H1 (cell line): Measurements from ENCODE around the gene CARD11. TPM values are rescaled to one million over a fixed set of nuclear protein-coding genes. Genes with fewer than 3 reads are reported as not detected.

ENCODE experiments used
- CTCF ChIA-PET: fragments of 300-600 bp; sonication (Branson Sonifier 250); formaldehyde crosslinking; loops from one replicate; lab custom pipeline; 2021; ENCODE audit not compliant: partially characterized antibody; lab: Charles Lee
- POLR2A ChIA-PET: fragments of 300-600 bp; sonication (Branson Sonifier 250); formaldehyde crosslinking; loops from one replicate; lab custom pipeline; 2021; ENCODE audit warnings: inconsistent platforms; ENCODE audit not compliant: partially characterized antibody; lab: Charles Lee
- DNase-seq, 2 experiments: peaks; one replicate each; pipeline versions ENCODE4 v3.0.0 to v3.0.0-alpha.2; 2010 to 2022; ENCODE audit warnings: low spot score in 2 of 2, low read depth in 1 of 2, mixed read lengths in 1 of 2
- FAIRE-seq: peaks from 2 replicates; lab custom pipeline; 2011; peaks lifted over from hg19 to GRCh38; lab: Jason Lieb, UNC
- H2AFZ ChIP-seq: 2 replicates; pipeline ENCODE4 v1.8.1; 2012; ENCODE audit warnings: low read length, inconsistent platforms
- H2AK5ac ChIP-seq: 2 replicates; pipeline ENCODE4 v1.6.1; 2013; ENCODE audit warnings: low read depth, low read length
- H2BK120ac ChIP-seq: replicated peaks from 2 replicates; pipeline ENCODE3; 2013; ENCODE audit warnings: low read depth, low read length, inconsistent platforms
- H2BK12ac ChIP-seq: 2 replicates; pipeline ENCODE4 v1.6.1; 2013; ENCODE audit warnings: low read depth, low read length
- H2BK15ac ChIP-seq: 2 replicates; pipeline ENCODE4 v1.6.1; 2013; ENCODE audit warnings: low read length
- H2BK20ac ChIP-seq: 2 replicates; pipeline ENCODE4 v1.6.1; 2013; ENCODE audit warnings: low read length
- H2BK5ac ChIP-seq: 2 replicates; pipeline ENCODE4 v1.6.1; 2013; ENCODE audit warnings: low read depth, low read length
- H3K14ac ChIP-seq: 2 replicates; pipeline ENCODE4 v1.6.1; 2013; ENCODE audit warnings: inconsistent platforms; ENCODE audit not compliant: insufficient read length
- H3K18ac ChIP-seq: 2 replicates; pipeline ENCODE4 v1.6.1; 2013; ENCODE audit warnings: low read length; ENCODE audit errors: extremely low read depth
- H3K23ac ChIP-seq: 2 replicates; pipeline ENCODE4 v1.6.1; 2013; ENCODE audit warnings: inconsistent platforms; ENCODE audit not compliant: insufficient read length
- H3K23me2 ChIP-seq: 2 replicates; pipeline ENCODE4 v1.6.1; 2013; ENCODE audit warnings: low read depth, low read length
- H3K27ac ChIP-seq: 2 replicates; pipeline ENCODE4 v1.6.1; 2011; ENCODE audit warnings: low read depth, low read length, inconsistent platforms
- H3K27me3 ChIP-seq, 4 experiments: replicated peaks in 1 of 4; 1 replicate in 1 of 4; 2 replicates in 3 of 4; pipeline versions ENCODE4 v1.6.1 to v1.8.1; 2011 to 2013; ENCODE audit warnings: low read length in 3 of 4, mild to moderate bottlenecking in 3 of 4, inconsistent platforms in 2 of 4, mixed read lengths in 2 of 4, moderate library complexity in 1 of 4; ENCODE audit not compliant: control insufficient read depth in 3 of 4, insufficient read depth in 3 of 4; ENCODE audit errors: extremely low read depth in 1 of 4
- H3K36me3 ChIP-seq, 4 experiments: 2 replicates each; pipeline versions ENCODE4 v1.6.1 to v1.8.1; 2011 to 2013; ENCODE audit warnings: mild to moderate bottlenecking in 4 of 4, low read length in 3 of 4, moderate library complexity in 2 of 4, control low read depth in 1 of 4, inconsistent platforms in 1 of 4; ENCODE audit not compliant: insufficient read depth in 4 of 4, control insufficient read depth in 2 of 4
- H3K4ac ChIP-seq: replicated peaks from 2 replicates; pipeline ENCODE3; 2013; ENCODE audit warnings: low read length, low read depth, mixed read lengths, inconsistent platforms; ENCODE audit not compliant: insufficient read length
- H3K4me1 ChIP-seq, 4 experiments: replicated peaks in 1 of 4; 1 replicate in 1 of 4; 2 replicates in 3 of 4; pipeline versions ENCODE4 v1.6.1 to v1.8.1; 2011 to 2013; ENCODE audit warnings: low read length in 3 of 4, inconsistent platforms in 2 of 4, mixed read lengths in 1 of 4; ENCODE audit not compliant: insufficient read depth in 4 of 4, control insufficient read depth in 3 of 4
- H3K4me2 ChIP-seq, 2 experiments: 2 replicates each; pipeline versions ENCODE4 v1.6.1 to v1.8.1; 2011 to 2013; ENCODE audit warnings: low read depth in 2 of 2, low read length in 2 of 2, control low read depth in 1 of 2, inconsistent platforms in 1 of 2, mild to moderate bottlenecking in 1 of 2; ENCODE audit not compliant: insufficient read depth in 1 of 2
- H3K4me3 ChIP-seq, 4 experiments: fragments of 200-600, 300-600 bp in 1 of 4; sonication (generic), shearing (Covaris generic), sonication (Bioruptor Twin) in 1 of 4; 2 replicates each; pipeline versions ENCODE4 v1.5.1 to v1.8.1; 2011 to 2016; ENCODE audit warnings: low read length in 4 of 4, low read depth in 3 of 4, control low read depth in 2 of 4, inconsistent platforms in 2 of 4, mild to moderate bottlenecking in 2 of 4, mixed read lengths in 1 of 4, moderate library complexity in 1 of 4; ENCODE audit not compliant: insufficient read depth in 2 of 4; ENCODE audit errors: extremely low read depth in 1 of 4
- H3K56ac ChIP-seq: replicated peaks from 2 replicates; pipeline ENCODE3; 2013; ENCODE audit warnings: low read depth, mild to moderate bottlenecking, mixed read lengths, low read length, inconsistent platforms; ENCODE audit not compliant: insufficient read length
- H3K79me1 ChIP-seq: 2 replicates; pipeline ENCODE4 v1.6.1; 2013; ENCODE audit warnings: low read depth, low read length, control low read depth
- H3K79me2 ChIP-seq, 2 experiments: 2 replicates each; pipeline versions ENCODE4 v1.6.1 to v1.8.1; 2012 to 2013; ENCODE audit warnings: low read length in 2 of 2, mild to moderate bottlenecking in 2 of 2, inconsistent platforms in 1 of 2; ENCODE audit not compliant: insufficient read depth in 2 of 2, control insufficient read depth in 1 of 2
- H3K9ac ChIP-seq, 4 experiments: replicated peaks in 1 of 4; 1 replicate in 1 of 4; 2 replicates in 3 of 4; pipeline versions ENCODE4 v1.6.1 to v1.8.1; 2011 to 2013; ENCODE audit warnings: low read depth in 3 of 4, low read length in 3 of 4, control low read depth in 2 of 4, mild to moderate bottlenecking in 2 of 4, moderate library complexity in 2 of 4, inconsistent platforms in 1 of 4; ENCODE audit errors: extremely low read depth in 1 of 4
- H3K9me3 ChIP-seq, 2 experiments: 2 replicates each; pipeline versions ENCODE4 v1.6.1 to v1.8.1; 2012 to 2013; ENCODE audit warnings: mild to moderate bottlenecking in 2 of 2, moderate library complexity in 2 of 2, control low read depth in 1 of 2, inconsistent platforms in 1 of 2, low read depth in 1 of 2, low read length in 1 of 2, mixed read lengths in 1 of 2; ENCODE audit not compliant: insufficient read depth in 2 of 2
- H4K20me1 ChIP-seq, 2 experiments: replicated peaks in 1 of 2; 2 replicates each; pipeline versions ENCODE3 to v1.8.1; 2011 to 2013; ENCODE audit warnings: inconsistent platforms in 2 of 2, low read length in 2 of 2, mild to moderate bottlenecking in 1 of 2; ENCODE audit not compliant: insufficient read depth in 2 of 2, control insufficient read depth in 1 of 2
- H4K5ac ChIP-seq: 2 replicates; pipeline ENCODE4 v1.6.1; 2013; ENCODE audit warnings: low read length, low read depth, mixed read lengths, inconsistent platforms; ENCODE audit not compliant: insufficient read length
- H4K8ac ChIP-seq: 2 replicates; pipeline ENCODE4 v1.8.0; 2013; ENCODE audit warnings: mild to moderate bottlenecking, moderate library complexity, low read length, inconsistent platforms; ENCODE audit not compliant: insufficient read depth; ENCODE audit errors: extremely low read depth
- H4K91ac ChIP-seq: replicated peaks from 2 replicates; pipeline ENCODE3; 2013; ENCODE audit warnings: low read length, mixed read lengths, inconsistent platforms; ENCODE audit not compliant: insufficient read length
- CHD2 ChIP-seq: IDR thresholded peaks from 2 replicates; pipeline ENCODE4 v1.6.1; 2012; ENCODE audit warnings: low read length, improper control_type of control experiment
- KDM1A ChIP-seq: fragments of 200-600, 300-600 bp; sonication (generic); IDR thresholded peaks from 2 replicates; pipeline ENCODE4 v1.7.1; 2016; ENCODE audit warnings: mild to moderate bottlenecking, low read length, borderline replicate concordance
- SP1 ChIP-seq: IDR thresholded peaks from 2 replicates; pipeline ENCODE4 v1.6.1; 2011; ENCODE audit warnings: low read depth, low read length
- TCF12 ChIP-seq: IDR thresholded peaks from 2 replicates; pipeline ENCODE4 v1.6.1; 2011; ENCODE audit warnings: low read depth, mild to moderate bottlenecking, low read length
- WGBS, 2 experiments: shearing (Covaris generic) in 1 of 2; methylation state at CpG; one replicate each; pipeline versions ENCODE4 v1.1.6 to v1.1.7; 2013 to 2015; ENCODE audit warnings: low lambda C conversion rate in 2 of 2, mixed read lengths in 2 of 2, inconsistent platforms in 1 of 2, low coverage in 1 of 2, missing lambda C conversion rate in 1 of 2; ENCODE audit not compliant: insufficient replicate concordance in 2 of 2, insufficient coverage in 1 of 2, insufficient read length in 1 of 2; ENCODE audit errors: extremely low coverage in 1 of 2, missing lambda C conversion rate in 1 of 2; 5-methylcytosine and 5-hydroxymethylcytosine counted together
- polyA plus RNA-seq, 7 experiments: library from polyadenylated mRNA; depleted of rRNA in 3 of 7; stranded (reverse) in 5 of 7; unstranded in 2 of 7; fragments of >200 nt in 5 of 7; fragments of 200-250 nt in 2 of 7; gene quantifications; 1 replicate in 5 of 7; 2 replicates in 1 of 7; 4 replicates in 1 of 7; pipeline versions ENCODE4 v1.2.1 to v1.2.3, GENCODE V29; 2011 to 2013; ENCODE audit warnings: missing spikeins in 2 of 7, mixed read lengths in 2 of 7
- total RNA-seq: library from RNA; stranded (reverse); fragmentation: NEBNext Ultra II Directional; extraction: Animal tissue kit (Norgen Biotek cat#: 25700); gene quantifications from 2 replicates; pipeline ENCODE4 v1.2.1, GENCODE V29; 2021

The CARD11 gene
- total and polyA plus RNA-seq, 2 of the 8 experiments (the other 6 are each of a cell fraction or from before 2014, with no cell fraction given): 12.6 to 29.8 TPM

DNA sequence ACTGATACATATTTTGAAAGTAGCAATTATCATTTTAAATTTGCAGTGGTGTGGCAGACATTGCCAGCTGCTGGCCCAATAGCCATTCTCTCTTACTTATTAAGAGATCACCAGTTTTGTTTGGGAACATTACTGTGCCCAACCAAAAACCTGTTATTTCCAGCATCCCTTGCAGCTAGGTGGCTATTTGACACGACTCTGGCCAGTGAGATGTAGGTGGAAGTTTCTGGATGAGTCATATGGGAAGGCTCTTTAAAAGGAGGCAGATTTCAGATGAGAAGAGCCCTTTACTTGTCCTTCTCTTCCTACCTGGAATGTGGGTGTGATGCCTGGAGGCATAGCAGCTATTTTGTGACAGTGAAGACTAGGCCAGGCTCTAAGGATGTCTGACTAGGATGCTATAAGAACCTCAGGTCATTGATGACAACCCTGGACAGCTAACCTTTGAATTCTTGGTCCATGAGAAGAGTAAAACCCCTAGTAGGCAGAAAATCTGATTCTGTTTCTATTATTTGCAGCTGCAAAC is 77.9 kb downstream of the CARD11 start:
- no peak overlapping the region for H3K9ac ChIP-seq

More for the DNA sequence above, 77.9 kb downstream of the CARD11 start:
- H3K23me2 ChIP-seq: peaks cover 16% of the 10 kb centered on the region
- H3K18ac ChIP-seq: no peak overlapping the region
- H2BK20ac ChIP-seq: no peak overlapping the region
- no peak overlapping the region for H3K4me3 ChIP-seq
- no peak overlapping the region for H3K14ac ChIP-seq
- peaks cover 6 to 9% of the 10 kb centered on the region in 2 experiments for H3K9me3 ChIP-seq
- no peak overlapping the region for H2BK5ac ChIP-seq
- H2AFZ ChIP-seq: no peak overlapping the region
- no peak overlapping the region for H4K8ac ChIP-seq
- no peak overlapping the region for H2BK15ac ChIP-seq
- no peak overlapping the region for H3K27ac ChIP-seq
- ChIA-PET POLR2A (interaction anchor here (0.9 kb wide), 1 partner anchor 10 kb away, joined by 3 read pairs; no protein-coding TSS in a partner anchor), CTCF (interaction anchor here (0.6 to 3.3 kb wide), 5 partner anchors 10 to 201 kb away, joined by 3 to 15 read pairs (median 3); no protein-coding TSS in a partner anchor)
- H2AK5ac ChIP-seq: no peak overlapping the region
- no peaks in the 10 kb centered on the region for H3K27me3 ChIP-seq
- WGBS, 2 experiments: 89% methylated on average over 1 of the region's 1 CpG; no CpG with 5 or more reads in 1 of the 2 experiments
- DNase-seq (no peak), FAIRE-seq (no peak)
- no peak overlapping the region for H2BK12ac ChIP-seq
- no peaks in the 10 kb centered on the region; a peak in 1 of 4 replicates for H3K79me2 ChIP-seq
- H3K4ac ChIP-seq: no peak overlapping the region
- no peaks in the 10 kb centered on the region for H3K36me3 ChIP-seq
- no peak overlapping the region for H3K56ac ChIP-seq
- no peak overlapping the region for H3K23ac ChIP-seq
- H4K91ac ChIP-seq: no peak overlapping the region
- H3K4me1 ChIP-seq: no peaks in the 10 kb centered on the region
- H4K20me1 ChIP-seq: peaks cover 0 to 5% of the 10 kb centered on the region in 2 experiments
- no peaks in the 10 kb centered on the region; the same call in 1 of the 2 replicates for H3K79me1 ChIP-seq
- no peak overlapping the region for H2BK120ac ChIP-seq
- TF ChIP-seq CHD2 (no peak), SP1 (no peak), KDM1A (0 out of 2 replicates have a peak, but pooled peaks have one; percentile 32), TCF12 (no peak)
- H3K4me2 ChIP-seq: no peak overlapping the region
- no peak overlapping the region for H4K5ac ChIP-seq
